D721Med (cell line): ENCODE data around the gene MAN1A2.
"Not testable (repeated sequence)": the region's sequence is repeated elsewhere in the genome, so short reads cannot be mapped to it uniquely, and the experiment has no call there.

Source experiments
- DNase-seq: peaks from one replicate; pipeline ENCODE4 v3.0.0; 2011; ENCODE audit warnings: low spot score; ENCODE audit not compliant: insufficient read length
- FAIRE-seq: peaks from 2 replicates; lab custom pipeline; 2011; peaks lifted over from hg19 to GRCh38; lab: Jason Lieb, UNC
- CTCF ChIP-seq: IDR thresholded peaks from 2 replicates; pipeline ENCODE4 v1.5.1; 2012; ENCODE audit warnings: mild to moderate bottlenecking, control low read depth; ENCODE audit not compliant: insufficient read depth; ENCODE audit errors: missing control alignments

The MAN1A2 gene

GRCh38 chr1:117367046-117368025 is at the start of gene MAN1A2:
Gene MAN1A2, plus strand, starts transcription at chr1:117367449. Its CDS starts 735 bp downstream, at chr1:117368184.
- TF ChIP-seq CTCF: no peak
- no peak for FAIRE-seq
- DNase-seq: no peak

GRCh38 chr1:117318011-117318410 is 49.2 kb upstream of the MAN1A2 start:
- no peak for TF ChIP-seq CTCF
- DNase-seq: no peak
- no peak for FAIRE-seq

- FAIRE-seq (no peak), DNase-seq (no peak)
- TF ChIP-seq CTCF: no peak
Measured at GRCh38 chr1:117318426-117318825, 48.8 kb upstream of the MAN1A2 start.

- no peak for TF ChIP-seq CTCF
- FAIRE-seq: no peak
- DNase-seq: no peak
Measured at GRCh38 chr1:117320515-117320914, 46.7 kb upstream of the MAN1A2 start.

- DNase-seq (no peak), FAIRE-seq (no peak)
- no peak for TF ChIP-seq CTCF
Measured at GRCh38 chr1:117321680-117322609, 45.3 kb upstream of the MAN1A2 start.

- no peak for FAIRE-seq
- DNase-seq: no peak
- no peak for TF ChIP-seq CTCF
Measured at GRCh38 chr1:117324357-117324756, 42.9 kb upstream of the MAN1A2 start.

GRCh38 chr1:117326035-117326434 is 41.2 kb upstream of the MAN1A2 start:
- not testable (repeated sequence) for DNase-seq, FAIRE-seq
